Activated CD4-positive, alpha-beta T cell treated with anti-CD3 and anti-CD28 coated beads, Interleukin-10, Interleukin-2, amounts not matched to agents 100 ng/mL and 50 ng/mL, durations not matched to agents 16 hours and 8 hours (primary cell): ENCODE data around the gene TMEM214.

Experiments
- DNase-seq: peaks from one replicate; pipeline ENCODE4 v3.0.0-alpha.2; 2020

Gene TMEM214

GRCh38 chr2:27086724-27087593 is 54.2 kb downstream of the TMEM214 start, which contains the start of gene KHK:
KHK (plus strand) TSS chr2:27086772; CDS start chr2:27087260, 488 bp downstream.
- DNase-seq: no peak

- no peak for DNase-seq
Observed at GRCh38 chr2:27087823-27088410, 55.2 kb downstream of the TMEM214 start.

- no peak for DNase-seq
Observed at GRCh38 chr2:27088634-27089033, 55.9 kb downstream of the TMEM214 start.

GRCh38 chr2:27089111-27089954 is 56.6 kb downstream of the TMEM214 start:
- no peak for DNase-seq
